TTC549 (cell line): ENCODE measurements around the gene MYD88.

ENCODE experiments used
- FAIRE-seq: peaks from 2 replicates; lab custom pipeline; 2012; peaks lifted over from hg19 to GRCh38; lab: Jason Lieb, UNC

MYD88 gene

DNA sequence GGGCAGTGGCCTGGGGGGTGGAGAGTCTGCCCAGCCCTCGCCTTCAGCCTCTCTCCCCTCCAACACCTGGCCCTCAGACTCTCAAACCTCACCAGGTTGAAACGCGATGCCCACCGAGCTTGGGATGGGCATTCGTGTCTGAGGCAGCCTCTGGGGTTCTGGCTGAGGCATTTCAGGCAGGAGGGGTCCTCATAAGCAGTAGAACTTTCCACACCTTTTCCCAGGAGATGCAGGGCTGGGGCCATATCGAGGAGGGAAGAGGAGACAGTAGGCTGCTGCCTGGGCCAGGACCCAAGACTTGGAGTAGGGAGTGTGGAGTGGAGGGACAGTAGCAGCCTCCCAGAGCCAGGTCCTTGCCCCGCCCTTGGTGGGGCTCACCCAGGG is 26.1 kb upstream of the MYD88 start:
- no peak for FAIRE-seq

DNA sequence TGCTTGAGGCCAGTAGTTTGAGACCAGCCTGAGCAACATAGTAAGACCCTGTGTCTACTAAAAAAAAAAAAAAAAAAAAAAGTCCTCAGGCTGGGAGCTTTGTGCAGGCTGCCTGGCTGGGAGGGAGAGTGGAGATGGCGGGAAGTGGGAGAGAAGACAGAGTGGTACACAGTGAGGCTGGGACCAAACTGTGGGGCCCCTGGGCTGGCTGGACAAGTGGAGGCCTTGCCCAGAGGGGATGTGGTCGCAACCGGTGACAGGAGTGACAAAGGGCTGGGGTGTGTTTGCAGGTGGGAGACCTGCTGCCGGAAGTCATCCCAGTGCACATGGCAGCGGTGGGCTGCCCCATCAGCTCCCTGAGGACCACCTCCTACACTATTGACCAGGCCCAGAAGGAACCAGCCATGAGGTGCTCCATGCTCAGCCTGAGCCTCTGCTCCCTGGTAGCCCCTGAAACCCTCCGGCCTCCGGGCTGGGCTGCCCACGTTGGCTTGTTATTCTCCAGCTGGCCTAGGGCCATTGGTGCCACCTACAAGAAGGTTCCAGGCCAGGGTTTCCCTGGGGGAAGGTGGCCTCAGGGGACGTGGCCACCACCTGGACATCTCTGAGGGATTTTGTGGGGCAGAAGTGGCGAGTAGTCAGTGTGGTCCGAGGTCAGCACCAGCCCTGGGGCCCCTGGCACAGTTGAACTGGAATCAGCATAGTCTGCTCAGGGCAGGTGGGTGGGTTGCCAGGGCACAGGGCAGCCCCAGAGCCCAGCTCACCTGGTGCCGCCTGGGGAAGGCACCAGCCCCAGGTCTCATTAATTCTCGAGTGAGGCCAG is 24.2 kb upstream of the MYD88 start:
- FAIRE-seq: no peak

DNA sequence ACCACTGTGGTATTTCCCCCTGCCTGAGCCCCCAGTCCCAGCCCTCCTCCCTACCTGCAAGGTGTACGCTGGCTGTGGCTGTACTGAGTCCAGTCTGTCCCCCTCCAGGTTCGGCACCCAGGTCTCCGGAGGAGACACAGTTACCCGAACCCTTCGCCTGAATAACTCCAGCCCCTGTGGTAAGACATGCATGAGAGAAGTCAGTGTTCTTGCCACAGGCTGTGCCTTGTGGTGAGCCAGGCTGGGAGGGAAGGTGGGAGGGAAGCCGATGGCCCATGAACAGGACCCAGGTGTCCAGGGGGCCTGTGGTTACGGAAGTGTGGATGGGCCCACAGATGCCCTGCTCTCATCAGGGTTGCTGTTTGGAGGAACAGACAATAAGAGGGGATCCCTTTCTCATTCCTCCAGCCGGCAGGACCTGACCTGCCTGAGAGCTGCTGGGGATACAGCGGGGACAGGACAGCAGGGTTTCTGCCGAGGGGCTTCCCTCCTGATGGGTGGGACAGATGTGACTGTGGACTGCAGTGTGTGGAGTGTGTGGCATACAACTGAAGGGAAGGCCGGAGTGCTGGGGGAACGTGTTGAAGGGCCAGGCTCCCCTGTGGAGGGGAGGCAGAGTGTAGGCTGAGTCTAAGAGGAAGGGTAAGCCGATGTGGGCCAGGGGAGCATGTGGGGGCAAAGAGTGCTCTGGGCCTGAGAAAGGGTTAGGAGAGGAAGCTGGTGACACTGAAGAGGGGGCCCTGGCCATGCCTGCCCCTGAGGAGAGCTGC is 23.4 kb upstream of the MYD88 start:
- FAIRE-seq: no peak

DNA sequence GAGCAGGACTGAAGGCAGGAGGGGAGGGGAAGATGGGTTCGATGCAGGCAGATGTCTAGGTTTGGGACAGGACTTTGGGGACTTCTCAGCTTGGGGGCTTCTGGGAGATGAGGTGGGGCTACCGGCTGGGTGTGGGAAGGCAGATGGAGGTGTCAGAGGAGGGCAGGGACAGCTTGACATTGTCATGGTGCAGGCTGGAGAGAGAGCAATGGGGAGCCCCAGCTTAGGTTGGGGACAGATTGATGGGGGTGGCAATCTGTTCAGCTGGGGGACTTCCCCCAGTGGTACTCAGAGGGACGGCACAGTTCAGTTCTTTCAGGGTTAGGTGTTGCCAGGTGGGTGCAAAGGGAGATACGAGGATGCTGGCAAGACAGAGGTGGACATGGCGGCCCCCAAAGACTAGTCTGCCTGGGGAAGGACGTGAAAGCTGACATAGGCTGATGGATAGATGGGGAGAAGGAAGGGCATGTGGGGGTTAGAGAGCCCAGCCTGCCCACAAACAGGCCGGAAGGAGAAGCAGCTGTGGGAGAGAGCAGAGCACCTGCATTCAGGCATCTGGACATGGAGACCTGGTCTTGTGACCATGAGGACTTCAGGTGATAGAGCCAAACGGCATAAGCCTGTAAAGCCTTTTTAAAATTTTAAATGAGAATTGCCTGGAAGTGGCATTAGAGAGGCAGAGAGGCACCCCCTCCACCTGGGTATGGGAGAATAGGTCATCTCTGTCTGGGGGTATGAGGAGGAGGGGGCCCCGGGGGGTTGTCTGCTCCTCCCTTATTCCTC is 22.6 kb upstream of the MYD88 start:
- FAIRE-seq: no peak

DNA sequence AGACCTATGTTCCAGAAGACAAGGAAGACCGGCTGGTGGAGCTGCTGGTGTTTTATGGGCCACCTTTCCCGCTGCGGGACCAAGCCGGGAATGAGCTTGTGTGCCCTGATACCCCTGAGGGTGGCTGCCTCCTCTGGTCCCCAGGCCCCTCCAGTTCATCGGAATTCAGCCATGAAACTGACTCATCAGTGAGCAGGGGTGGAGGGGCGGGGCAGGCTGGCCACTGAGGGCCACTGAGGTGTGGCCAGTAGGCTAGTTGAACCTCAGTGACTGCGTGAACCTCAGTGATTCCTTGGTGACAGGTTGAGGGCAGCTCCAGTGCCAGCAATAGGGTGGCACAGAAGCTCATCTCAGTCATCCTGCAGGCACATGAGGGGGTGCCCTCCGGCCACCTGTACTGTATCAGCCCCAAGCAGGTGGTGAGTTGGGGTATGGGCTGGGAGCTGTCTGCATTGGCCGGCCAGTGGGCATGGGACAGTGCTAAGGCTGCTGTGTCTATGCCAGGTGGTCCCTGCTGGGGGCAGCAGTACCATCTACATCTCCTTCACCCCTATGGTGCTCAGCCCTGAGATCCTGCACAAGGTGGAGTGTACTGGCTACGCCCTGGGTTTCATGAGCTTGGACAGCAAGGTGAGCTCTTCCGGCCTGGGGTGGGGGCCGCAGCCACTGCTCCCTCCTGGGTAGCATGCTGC is 21.8 kb upstream of the MYD88 start:
- no peak for FAIRE-seq

DNA sequence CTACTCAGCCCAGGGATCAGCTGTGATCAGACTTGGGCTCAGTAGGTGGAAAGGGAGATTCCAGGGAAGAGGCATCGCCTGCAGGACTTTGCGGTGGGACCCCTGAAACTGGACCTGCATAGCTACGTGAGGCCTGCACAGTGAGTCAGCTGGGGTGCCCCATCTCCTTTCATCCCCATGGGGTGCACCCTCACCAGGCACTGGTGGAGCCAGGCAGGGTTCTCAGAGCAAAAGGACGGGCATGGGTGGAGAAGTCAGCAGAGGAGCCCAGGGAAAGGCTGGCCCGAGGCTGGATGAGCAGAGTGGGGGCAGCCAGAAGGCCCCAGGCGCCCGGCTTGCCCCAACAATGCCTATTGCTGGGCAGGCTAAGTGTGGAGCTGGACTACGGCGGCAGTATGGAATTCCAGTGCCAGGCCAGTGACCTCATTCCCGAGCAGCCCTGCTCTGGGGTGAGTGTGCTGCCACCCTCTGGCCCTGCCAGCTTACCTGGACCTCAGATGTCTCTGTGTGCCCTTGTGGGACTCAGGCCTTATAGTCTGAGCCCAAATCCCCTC is 21.2 kb upstream of the MYD88 start:
- FAIRE-seq: no peak

DNA sequence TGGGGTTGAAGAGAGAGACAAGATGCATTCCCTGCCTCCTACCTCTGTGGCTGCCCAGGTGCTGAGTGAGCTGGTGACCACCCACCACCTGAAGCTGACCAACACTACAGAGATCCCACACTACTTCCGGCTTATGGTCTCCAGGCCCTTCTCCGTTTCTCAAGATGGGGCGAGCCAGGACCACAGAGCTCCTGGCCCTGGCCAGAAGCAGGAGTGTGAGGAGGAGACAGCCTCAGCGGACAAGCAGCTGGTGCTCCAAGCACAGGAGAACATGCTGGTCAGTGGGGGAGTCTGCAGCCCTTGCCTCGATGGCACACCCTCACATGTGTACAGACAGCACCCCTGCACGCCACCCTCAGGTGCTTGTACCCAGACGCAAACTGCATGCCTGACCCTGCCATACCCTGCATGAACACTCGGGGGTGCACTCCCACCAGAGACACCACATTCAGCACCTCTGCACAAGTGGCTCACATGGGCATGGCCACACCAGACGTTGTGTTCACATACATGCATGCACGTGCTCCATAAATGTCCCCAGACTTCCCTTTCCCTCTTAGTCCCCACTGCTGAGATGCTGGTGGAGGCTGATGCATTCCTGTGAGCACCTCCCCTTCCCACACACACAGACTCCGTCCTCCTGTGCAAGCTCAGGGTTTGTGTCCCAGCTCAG is 20.6 kb upstream of the MYD88 start:
- no peak for FAIRE-seq

DNA sequence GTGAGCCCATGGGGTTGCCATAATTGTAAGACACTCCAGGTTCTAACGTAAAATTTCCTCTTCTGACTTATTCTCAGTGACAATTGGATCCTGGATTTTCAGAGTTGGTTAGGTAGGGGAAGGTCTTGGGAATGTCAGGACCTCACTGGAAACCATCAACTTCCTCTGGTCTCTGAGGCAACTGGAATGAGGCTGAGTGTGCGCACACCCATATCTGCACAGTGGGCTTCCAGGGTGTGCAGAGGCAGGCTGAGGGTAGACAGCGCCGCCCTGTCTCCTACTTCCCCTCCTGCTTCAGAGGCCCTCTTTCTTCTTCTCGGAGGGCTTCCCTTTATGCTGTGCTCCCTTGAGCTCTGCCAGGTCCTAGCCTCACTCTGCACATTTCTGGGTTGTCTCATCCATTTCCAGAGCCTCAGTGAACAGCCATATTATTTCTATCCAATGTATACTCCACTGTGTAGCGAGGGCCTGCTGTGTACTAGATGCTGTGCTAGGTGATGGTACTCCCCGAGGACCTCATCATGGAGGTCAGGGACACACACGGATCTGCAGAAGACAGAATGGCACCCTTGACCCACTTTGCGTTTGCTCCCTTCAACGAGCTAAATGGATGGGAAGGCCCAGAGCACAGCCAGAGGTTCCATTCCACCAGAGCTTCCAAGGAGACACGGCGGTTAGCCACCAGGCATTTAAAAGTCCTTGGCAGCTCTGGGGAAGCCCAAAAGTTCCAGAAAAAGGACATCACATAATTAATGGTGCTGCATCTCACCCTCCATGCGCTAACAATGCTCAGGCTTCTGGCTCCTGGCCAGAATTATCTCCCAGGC is 19.8 kb upstream of the MYD88 start:
- no peak for FAIRE-seq

DNA sequence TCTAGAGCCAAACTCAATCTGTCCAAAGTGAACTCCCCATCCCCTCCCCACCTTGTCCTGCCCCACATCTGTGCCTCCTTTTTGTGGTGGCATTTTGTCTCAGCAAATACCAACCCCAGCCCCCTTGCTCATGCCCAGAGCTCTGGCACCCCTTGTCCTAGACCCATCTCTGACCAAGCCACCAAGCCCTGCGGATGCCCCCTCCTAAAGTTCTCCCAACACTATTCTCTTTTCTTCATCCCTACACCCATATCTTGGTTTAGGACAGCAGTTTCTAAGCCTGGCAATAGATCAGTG is 19.3 kb upstream of the MYD88 start:
- no peak for FAIRE-seq

DNA sequence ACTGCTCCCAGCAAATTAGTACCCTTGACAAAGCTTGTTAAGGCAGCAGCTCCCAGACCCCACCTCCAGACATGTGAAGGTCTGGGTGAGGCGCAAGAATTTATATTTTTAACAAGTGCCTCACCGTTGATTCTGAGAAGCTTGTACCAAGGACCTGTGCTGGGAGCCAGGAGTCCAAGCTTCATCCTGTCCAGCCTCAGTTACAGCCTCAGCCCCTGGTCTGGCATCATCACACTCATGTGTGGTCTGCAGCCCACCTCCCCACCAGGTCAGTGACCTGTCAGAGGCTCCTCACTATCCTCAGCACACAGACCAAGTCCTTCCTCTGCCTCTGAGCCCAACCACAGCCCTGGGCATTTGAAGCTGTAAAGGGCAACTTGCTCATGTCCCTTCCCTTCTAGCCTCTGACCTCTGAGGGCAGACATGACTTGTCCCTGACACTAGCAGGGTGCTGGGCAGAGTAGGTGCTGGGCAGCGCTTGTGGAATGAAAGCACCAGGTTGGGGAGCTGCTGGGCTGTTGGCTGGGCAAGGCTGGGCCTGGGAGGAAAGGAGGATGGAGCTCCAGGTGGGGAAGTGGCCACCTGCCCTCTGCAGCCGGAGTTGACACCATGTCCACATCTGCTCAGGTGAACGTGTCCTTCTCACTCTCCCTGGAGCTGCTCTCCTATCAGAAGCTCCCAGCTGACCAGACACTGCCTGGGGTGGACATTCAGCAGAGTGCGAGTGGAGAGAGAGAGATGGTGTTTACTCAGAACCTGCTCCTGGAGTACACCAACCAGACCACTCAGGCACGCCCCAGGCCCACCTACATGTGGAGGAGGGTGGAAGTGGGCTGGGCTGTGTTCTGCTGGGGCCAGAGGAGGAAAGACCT is 18.4 kb upstream of the MYD88 start:
- no peak for FAIRE-seq

DNA sequence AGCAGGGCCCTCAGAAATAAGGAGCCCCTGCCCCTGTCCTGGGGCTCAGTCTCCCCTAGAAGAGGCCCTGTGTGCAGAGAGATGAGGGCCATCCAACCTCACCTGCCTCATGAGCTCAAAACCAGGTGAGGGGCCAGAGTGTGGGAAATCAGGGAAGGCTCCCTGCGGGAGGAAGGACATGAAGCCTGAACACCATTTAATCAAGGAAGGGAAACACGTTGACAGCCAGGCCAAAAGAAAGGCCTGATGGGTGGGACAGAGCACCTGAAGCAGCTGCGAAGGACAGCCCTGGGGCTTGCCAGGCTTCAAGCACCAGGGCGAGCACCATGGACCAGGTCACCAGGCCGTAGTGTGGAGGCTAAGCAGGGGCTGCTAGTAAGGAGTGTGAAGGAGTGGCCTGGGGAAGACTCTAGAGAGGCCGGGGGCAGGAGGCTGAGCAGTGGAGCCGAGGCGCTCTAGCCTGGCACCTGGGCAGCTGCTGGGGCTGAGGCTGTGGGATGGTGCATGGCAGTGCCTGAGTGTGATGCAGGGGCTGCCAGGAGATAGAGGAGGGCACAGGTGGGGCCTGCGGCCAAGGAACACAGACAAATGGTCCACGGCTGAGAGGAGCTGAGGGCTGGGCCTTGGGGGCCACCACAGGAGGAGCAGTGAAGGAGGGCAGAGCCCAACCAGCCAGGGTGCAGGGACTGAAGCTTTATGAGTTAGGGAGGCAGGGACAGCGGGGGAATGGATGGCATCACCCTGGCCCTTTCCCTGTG is 17.6 kb upstream of the MYD88 start:
- no peak for FAIRE-seq

DNA sequence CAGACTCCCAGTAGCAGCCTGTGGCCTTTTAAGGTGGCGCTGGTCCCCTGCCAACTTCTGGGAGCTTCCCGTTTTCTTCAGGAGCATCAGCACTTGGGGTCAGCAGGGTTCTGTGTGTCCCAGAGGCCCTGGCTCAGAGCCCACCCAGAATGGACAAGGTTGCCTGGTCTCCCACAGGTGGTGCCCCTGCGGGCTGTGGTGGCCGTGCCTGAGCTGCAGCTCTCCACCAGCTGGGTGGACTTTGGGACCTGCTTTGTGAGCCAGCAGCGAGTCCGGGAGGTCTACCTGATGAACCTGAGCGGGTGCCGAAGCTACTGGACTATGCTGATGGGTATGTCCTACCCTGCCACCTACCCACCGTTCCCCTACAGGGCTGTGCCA is 17.0 kb upstream of the MYD88 start:
- no peak for FAIRE-seq

DNA sequence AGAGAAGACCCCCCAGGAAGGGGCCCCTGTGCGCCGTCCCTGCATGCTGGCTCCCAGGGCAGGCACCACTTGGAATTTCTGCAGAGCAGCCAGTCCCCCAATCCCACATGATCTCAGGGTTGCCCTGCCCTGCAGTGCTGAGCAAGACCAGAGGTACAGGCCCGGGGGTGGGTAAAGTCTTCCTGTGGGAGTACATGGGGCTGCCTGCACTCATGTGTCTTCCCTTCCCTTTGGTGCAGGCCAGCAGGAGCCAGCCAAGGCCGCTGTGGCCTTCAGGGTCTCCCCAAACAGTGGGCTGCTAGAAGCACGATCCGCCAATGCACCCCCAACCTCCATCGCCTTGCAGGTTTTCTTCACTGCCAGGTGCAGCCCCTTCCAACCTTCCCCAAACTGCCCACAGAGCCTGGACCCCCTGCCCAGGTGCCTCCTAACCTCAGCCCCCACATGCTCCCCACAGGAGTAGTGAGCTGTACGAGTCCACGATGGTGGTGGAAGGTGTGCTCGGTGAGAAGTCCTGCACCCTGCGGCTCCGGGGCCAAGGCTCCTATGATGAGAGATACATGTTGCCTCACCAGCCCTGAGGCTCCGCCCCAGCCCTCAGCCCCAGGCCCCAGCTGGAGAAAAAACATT is 16.5 kb upstream of the MYD88 start:
- no peak for FAIRE-seq

DNA sequence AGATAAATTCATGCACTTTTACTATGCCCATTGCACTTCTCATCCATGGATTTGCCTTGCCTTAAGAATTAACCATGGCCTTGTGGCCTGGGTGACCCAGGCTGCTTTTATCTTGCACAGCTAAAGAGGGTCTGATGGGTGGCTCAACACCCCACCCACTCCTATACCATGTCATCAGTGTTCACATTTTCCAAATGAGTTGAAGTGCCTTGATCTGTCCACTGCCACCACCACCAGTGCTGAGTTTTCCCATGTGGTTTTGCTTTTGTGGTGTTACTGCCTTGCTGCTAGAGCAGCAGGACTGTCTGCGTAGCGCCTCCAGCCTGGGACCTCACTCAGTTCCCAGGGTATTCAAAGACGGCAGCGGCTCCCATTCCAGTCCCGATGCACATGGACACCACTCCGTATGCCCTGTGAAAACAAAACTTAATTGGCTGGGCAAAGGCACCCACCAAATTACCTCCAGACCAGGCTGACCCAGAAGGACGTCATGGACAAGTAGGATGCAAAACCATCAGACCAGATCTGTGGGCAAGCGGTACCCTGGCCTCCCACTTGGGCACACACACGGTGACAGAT is 15.7 kb upstream of the MYD88 start:
- FAIRE-seq: no peak

DNA sequence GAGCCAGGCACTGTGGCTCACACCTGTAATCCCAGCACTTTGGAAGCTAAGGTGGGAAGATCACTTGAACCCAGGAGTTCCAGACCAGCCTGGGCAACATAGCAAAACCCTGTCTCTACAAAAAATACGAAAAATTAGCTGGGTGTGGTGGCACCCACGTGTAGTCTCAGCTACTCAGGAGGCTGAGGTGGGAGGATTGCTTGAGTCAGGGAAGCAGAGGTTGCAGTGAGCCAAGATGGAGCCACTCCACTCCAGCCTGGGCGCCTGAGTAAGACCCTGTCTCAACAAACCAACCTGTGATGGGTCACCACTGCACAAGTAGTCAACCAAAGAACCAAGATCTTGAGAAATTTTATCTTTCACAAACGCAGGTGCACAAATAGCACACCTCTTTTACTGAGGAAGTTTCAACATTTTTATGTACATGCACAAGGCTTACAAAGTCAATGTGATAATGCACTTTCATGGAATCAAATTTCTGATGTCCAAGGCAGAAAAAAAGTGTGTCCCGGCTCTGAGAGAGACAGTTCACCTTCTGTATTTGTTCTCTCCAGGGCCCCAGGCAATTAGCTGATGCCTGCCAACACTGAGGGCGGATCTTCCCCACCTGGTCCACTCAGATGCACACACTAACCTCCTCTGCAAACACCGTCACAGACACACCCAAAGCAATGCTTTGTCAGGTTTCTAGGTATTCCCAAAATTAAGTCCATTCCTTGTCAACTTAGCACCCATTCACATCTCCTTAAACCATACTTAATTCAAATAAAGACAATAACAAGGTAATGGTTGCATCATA is 13.9 kb upstream of the MYD88 start:
- FAIRE-seq: no peak

DNA sequence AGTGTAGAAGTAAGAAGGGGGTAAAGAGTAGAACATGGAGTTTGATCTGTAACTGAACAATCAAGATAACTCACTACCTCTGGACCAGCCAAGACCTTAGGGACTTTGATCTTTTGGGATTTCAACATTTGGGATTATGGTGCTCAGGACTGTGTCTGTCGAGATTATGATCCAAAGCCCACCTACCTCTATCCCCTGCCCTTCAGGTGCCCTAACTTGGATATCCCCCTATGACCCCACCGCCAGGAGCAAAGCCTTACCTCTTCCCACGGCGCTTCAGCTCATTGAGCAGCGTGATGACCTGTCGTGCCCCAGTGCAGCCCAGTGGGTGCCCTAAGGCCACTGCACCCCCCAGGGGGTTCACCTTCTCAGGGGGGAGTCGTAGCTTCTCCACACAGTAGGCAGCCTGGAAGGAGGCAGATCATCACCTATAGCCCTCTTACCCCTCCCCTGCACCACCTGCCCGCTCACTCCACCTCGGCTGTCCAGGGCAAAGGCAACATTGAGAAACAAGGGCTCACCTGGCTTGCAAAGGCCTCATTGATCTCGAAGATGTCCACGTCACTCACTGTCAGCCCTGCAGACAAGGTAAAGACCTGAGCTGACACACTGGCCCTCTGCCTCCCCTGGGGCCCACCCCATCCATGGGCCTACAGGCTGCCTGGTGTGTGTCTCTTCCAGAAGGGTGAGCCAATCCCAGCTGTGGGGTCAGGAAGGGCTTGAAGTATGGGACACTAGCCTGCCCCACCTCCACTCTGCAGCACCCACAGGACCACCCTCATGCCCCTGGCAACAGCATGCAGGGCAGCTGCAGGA is 12.9 kb upstream of the MYD88 start:
- no peak for FAIRE-seq
